Kidney (tissue), 14 donors: Measurements from ENCODE around the gene RCAN2. TPM values are rescaled to one million over a fixed set of nuclear protein-coding genes. Genes with fewer than 3 reads are reported as not detected.

Experiments
- DNase-seq, 5 donors: peaks; one replicate each; pipeline ENCODE4 v3.0.0-alpha.2; 2013 to 2020
- FAIRE-seq: peaks from 2 replicates; lab custom pipeline; 2012; peaks lifted over from hg19 to GRCh38; lab: Jason Lieb, UNC
- H3K27ac ChIP-seq, 2 donors: one replicate each; pipeline ENCODE4 v1.7.0; 2013; ENCODE audit warnings: low read depth in 2 of 2, low read length in 2 of 2, inconsistent platforms in 1 of 2
- H3K27me3 ChIP-seq: one replicate; pipeline ENCODE4 v1.7.1; 2013; ENCODE audit warnings: low read length, inconsistent platforms; ENCODE audit not compliant: control insufficient read depth, insufficient read depth
- H3K36me3 ChIP-seq, 3 donors: one replicate each; pipeline versions ENCODE4 v1.7.0 to v1.7.1; 2013; ENCODE audit warnings: low read length in 3 of 3, control low read depth in 1 of 3, inconsistent platforms in 1 of 3; ENCODE audit not compliant: insufficient read depth in 3 of 3, control insufficient read depth in 2 of 3
- H3K4me1 ChIP-seq, 3 donors: one replicate each; pipeline versions ENCODE4 v1.7.0 to v1.7.1; 2013; ENCODE audit warnings: low read length in 3 of 3, inconsistent platforms in 1 of 3, low read depth in 1 of 3; ENCODE audit not compliant: control insufficient read depth in 2 of 3, insufficient read depth in 2 of 3
- H3K4me3 ChIP-seq, 3 donors: one replicate each; pipeline versions ENCODE4 v1.7.0 to v1.8.1; 2013; ENCODE audit warnings: low read length in 3 of 3, control low read depth in 1 of 3, inconsistent platforms in 1 of 3
- H3K9ac ChIP-seq, 3 donors: one replicate each; pipeline versions ENCODE4 v1.7.0 to v1.7.1; 2013; ENCODE audit warnings: low read length in 3 of 3, control low read depth in 1 of 3, inconsistent platforms in 1 of 3
- H3K9me3 ChIP-seq, 3 donors: one replicate each; pipeline versions ENCODE4 v1.7.0 to v1.7.1; 2013; ENCODE audit warnings: low read length in 3 of 3, control low read depth in 1 of 3, inconsistent platforms in 1 of 3; ENCODE audit not compliant: control insufficient read depth in 2 of 3, insufficient read depth in 1 of 3
- intact Hi-C: fragments of 100-400 bp; cut with DNase I; formaldehyde crosslinking; loops from one replicate; pipeline ENCODE4 v1.11.1; 2022
- polyA plus RNA-seq: library from polyadenylated mRNA; stranded (reverse); fragments of 350-450 nt; fragmentation: Illumina TruSeq; extraction: RNeasy Lipid Tissue Mini Kit (QIAGEN cat#74804); gene quantifications from one replicate; pipeline ENCODE4 v1.2.3, GENCODE V29; 2014; ENCODE audit warnings: low read depth, low replicate concordance; ENCODE audit not compliant: insufficient read depth
- total RNA-seq: library from RNA; stranded (reverse); fragmentation: NEBNext Ultra II Directional; extraction: Animal tissue kit (Norgen Biotek cat#: 25700); gene quantifications from one replicate; pipeline ENCODE4 v1.2.1, GENCODE V29; 2021
- TF ChIP-seq, protein P1 (sequence below): IDR thresholded peaks from 3 replicates; pipeline ENCODE4 v1.5.1; 2012; ENCODE audit warnings: mild to moderate bottlenecking, moderate library complexity, borderline replicate concordance; ENCODE audit not compliant: insufficient read depth; ENCODE audit errors: extremely low read depth
- donor health status: control.
- donor health status: control.
- donor health status: control.
- donor health status: control.
- donor health status: control.
- donor health status: DM: yes; HTN: yes; CAD: no.
- donor health status: Normal renal cell carcinoma (clear cell type).

Gene RCAN2
- total and polyA plus RNA-seq, 2 donors from 2014 or later = 25.7 to 37.4 TPM

GRCh38 chr6:46320505-46320904 is 170.7 kb downstream of the RCAN2 start:
- no peaks in the 10 kb centered on the region for H3K36me3 ChIP-seq
- no peak for DNase-seq
- no peak overlapping the region for H3K4me3 ChIP-seq
- no peaks in the 10 kb centered on the region for H3K27me3 ChIP-seq
- FAIRE-seq = no peak
- H3K9me3 ChIP-seq = no peaks in the 10 kb centered on the region
- TF ChIP-seq, protein P1, sequence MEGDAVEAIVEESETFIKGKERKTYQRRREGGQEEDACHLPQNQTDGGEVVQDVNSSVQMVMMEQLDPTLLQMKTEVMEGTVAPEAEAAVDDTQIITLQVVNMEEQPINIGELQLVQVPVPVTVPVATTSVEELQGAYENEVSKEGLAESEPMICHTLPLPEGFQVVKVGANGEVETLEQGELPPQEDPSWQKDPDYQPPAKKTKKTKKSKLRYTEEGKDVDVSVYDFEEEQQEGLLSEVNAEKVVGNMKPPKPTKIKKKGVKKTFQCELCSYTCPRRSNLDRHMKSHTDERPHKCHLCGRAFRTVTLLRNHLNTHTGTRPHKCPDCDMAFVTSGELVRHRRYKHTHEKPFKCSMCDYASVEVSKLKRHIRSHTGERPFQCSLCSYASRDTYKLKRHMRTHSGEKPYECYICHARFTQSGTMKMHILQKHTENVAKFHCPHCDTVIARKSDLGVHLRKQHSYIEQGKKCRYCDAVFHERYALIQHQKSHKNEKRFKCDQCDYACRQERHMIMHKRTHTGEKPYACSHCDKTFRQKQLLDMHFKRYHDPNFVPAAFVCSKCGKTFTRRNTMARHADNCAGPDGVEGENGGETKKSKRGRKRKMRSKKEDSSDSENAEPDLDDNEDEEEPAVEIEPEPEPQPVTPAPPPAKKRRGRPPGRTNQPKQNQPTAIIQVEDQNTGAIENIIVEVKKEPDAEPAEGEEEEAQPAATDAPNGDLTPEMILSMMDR = no peak
- H3K9ac ChIP-seq = no peak overlapping the region
- H3K4me1 ChIP-seq = no peaks in the 10 kb centered on the region
- no peak overlapping the region for H3K27ac ChIP-seq
- intact Hi-C loops = no loop called here

- Histone ChIP-seq H3K9ac (no peak overlapping the region), H3K36me3 (no peaks in the 10 kb centered on the region), H3K9me3 (no peaks in the 10 kb centered on the region), H3K4me3 (no peak overlapping the region), H3K27me3 (no peaks in the 10 kb centered on the region), H3K4me1 (no peaks in the 10 kb centered on the region), H3K27ac (no peak overlapping the region)
- DNase-seq = peak in 1 of 5 donors; percentile 6
- no peak for FAIRE-seq
- intact Hi-C loops = no loop called here
- TF ChIP-seq, protein P1 = no peak
These were observed 175.7 kb downstream of the RCAN2 start for GRCh38 chr6:46315589-46315988.

DNA sequence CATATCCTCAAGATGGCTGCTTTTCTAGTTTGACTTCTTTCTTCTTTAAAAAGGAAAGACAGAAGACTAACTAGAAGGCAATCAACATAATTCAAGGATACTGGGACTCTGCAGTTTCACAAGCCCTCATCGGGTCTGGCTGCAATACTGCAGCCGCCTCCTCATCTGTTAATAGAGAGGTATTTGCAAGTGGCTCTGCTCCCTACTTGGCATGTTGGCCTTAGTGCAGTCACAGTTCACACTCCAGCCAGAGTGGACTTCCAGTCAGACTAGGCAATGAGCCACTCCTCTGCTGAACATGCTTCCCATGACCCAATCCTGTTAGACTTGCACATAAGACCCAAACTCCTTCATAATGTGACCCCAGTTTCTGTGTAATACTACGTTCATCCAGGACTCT is 178.6 kb downstream of the RCAN2 start:
- Histone ChIP-seq H3K27ac (no peak overlapping the region), H3K4me1 (no peaks in the 10 kb centered on the region), H3K36me3 (no peaks in the 10 kb centered on the region), H3K9ac (no peak overlapping the region), H3K27me3 (no peaks in the 10 kb centered on the region), H3K9me3 (no peaks in the 10 kb centered on the region), H3K4me3 (no peak overlapping the region)
- TF ChIP-seq, protein P1 = no peak
- FAIRE-seq (no peak), DNase-seq (no peak)
- intact Hi-C loops = no loop called here

DNA sequence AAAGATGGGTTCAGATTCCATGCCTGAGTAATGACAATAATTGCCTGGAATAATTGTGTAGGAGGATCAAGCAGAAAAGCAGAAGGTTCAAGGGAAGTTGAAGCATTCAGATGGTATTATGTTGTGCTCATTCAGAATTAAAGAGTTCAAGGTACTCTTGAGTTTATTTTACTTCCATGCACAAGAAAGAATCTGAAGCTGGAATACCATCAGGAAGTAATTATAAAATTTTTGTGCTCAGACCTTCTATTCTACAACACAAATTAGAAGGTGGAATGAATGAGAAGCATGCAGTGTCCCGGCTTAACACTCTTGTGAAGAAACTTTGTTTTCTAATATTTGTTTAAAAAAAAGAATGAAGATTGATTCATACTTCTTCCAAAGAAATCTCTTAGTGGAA is 181.1 kb downstream of the RCAN2 start:
- Histone ChIP-seq H3K36me3 (no peaks in the 10 kb centered on the region), H3K27ac (no peak overlapping the region), H3K4me1 (no peaks in the 10 kb centered on the region), H3K4me3 (no peak overlapping the region), H3K27me3 (no peaks in the 10 kb centered on the region), H3K9me3 (no peaks in the 10 kb centered on the region), H3K9ac (no peak overlapping the region)
- TF ChIP-seq, protein P1 = no peak
- DNase-seq = no peak
- intact Hi-C loops = no loop called here
- no peak for FAIRE-seq
